GM18868 (cell line): ENCODE results near the gene ITGBL1.

Experiments
- ATAC-seq: cut with Tn5 transposase; IDR thresholded peaks from one replicate; pipeline ENCODE4 v1.9.1; 2021; ENCODE audit warnings: mild to moderate bottlenecking, moderate library complexity; ENCODE audit not compliant: unreplicated experiment

ITGBL1 gene, protein sequence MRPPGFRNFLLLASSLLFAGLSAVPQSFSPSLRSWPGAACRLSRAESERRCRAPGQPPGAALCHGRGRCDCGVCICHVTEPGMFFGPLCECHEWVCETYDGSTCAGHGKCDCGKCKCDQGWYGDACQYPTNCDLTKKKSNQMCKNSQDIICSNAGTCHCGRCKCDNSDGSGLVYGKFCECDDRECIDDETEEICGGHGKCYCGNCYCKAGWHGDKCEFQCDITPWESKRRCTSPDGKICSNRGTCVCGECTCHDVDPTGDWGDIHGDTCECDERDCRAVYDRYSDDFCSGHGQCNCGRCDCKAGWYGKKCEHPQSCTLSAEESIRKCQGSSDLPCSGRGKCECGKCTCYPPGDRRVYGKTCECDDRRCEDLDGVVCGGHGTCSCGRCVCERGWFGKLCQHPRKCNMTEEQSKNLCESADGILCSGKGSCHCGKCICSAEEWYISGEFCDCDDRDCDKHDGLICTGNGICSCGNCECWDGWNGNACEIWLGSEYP

DNA sequence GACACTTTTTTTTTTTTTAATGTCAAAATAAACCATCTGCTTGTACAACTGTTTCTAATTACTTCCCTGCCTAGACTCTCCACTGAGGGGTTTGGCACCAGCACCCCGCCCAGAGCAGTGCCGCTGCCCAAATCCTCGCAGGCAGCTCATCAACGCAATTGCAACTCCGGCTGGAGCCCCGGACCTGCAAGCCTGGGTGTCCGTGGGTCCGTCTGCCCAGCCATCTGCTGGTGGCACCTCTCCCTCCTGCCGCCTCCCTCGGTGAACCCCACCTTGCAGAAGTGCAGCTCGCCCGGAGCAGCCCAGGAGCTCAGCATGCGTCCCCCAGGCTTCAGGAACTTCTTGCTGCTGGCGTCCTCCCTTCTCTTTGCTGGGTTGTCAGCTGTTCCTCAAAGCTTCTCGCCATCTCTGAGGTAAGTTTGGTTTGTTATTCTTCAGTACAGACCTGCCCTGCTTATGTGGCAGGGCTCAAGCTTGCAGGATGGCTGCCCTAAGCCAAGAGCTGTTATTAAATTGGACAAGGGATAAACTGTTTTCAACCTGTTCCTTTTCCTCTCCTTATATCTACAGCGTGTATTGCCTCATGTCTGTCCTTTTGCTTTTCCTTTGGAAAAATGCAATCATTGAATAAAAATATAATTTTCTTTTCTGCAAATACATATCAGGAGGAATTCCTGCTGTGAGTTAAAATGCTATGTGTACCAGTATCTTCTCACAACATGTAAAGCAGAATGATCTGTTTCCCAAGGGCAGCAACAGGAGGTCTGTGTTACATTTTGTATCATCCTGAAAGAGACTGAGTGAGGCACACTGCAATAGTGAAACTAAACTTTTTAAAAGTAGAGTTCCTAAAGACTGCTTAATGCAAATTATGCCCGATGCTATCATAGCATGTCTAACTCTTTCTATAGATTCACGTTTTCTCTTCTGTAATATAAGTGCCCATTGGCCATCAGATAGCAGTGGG lies at the start of gene ITGBL1:
TSS of gene ITGBL1 (plus strand) at position 157 of the 967 bp plus-strand sequence. CDS start at position 316, 159 bp downstream.
- peak; percentile 86 for ATAC-seq

- no peak for ATAC-seq
Observed at GRCh38 chr13:101406791-101407190, 45.7 kb upstream of the ITGBL1 start.

DNA sequence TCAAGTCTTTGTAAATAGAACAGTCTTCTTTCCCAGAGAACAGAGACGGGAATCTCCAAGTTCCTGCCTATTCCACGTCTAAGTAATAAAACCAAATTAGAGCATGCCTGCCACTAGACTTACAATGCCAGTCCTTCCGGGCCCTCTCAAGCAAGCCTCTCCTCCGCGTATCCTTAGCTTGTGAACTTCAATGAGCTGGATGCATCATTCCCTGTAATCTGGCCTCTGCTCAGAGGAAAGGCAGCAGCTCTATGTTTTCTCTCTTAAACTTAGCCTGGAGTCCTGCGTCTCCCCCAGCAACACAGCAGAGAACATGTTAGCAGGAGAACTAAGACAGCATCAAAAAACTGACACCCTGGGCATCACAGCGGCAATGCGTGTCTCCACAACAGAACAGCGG lies 44.3 kb upstream of the ITGBL1 start:
- no peak for ATAC-seq

GRCh38 chr13:101408992-101409656 lies 43.4 kb upstream of the ITGBL1 start:
- no peak for ATAC-seq

- no peak for ATAC-seq
Observed at GRCh38 chr13:101412076-101412475, 40.4 kb upstream of the ITGBL1 start.

DNA sequence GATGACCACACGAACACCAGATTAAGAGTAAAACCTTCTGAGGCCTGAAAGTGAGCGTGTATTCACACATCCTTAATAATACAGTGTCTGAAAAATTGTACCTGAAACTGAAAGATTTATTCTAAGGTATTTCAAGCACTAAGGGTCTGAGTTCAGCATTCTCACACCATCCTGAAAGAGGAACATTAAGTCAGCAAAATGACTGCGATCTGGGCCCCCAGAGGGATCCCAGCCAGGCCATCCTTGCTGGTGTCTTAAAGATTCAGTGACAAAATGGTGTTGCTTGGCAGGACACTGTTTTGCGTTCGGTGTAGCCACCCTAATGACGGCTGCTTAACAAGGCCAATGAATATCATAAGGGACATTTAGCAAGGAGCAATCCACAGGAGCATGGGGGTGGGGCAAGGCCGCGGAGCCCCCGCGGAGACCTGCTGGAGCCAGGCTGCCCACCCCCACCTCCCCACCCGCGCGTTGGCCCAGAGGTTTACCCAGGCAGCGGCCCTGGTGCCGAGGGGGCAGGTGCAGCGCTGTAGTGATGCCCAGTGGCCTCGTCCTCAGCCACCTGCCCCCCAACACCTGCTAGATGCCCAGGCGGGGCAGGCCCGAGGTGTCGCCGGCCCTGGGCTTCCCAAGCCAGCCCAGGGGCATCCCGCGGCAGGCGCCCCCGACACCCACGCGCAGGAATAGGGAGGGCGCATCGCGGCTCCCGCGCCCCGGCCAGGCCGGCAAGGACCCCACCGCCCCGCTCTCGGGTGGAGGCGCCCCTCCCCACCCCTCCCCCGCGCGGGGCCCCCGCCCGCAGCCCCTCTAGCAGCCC lies 36.9 kb upstream of the ITGBL1 start:
- ATAC-seq = peak; percentile 78

GRCh38 chr13:101416181-101417042 lies 36.1 kb upstream of the ITGBL1 start, which contains the start of gene NALCN:
TSS of gene NALCN (minus strand) at chr13:101416508. CDS start at chr13:101399126, 17,382 bp downstream.
- ATAC-seq = peak; percentile 58

- peak; percentile 7 for ATAC-seq
Observed at GRCh38 chr13:101417043-101417406, 35.5 kb upstream of the ITGBL1 start.

DNA sequence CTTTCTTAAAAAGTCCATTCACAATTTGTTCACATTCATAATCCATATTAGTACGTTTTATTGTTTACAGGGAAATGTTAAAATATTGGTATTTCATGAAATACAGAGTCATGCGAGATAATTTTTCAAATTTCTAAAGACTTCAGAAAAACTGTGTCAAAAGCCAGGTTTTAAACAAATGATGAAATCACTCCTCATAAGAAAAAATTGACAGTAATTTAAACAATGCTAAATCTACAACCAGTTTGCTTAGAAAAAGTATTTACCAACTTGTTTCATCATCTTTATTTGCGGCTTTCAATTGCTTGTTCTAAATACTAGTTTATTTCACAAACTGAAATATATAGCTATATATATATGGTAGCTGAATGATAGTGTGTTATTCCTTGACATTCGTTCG lies 35.0 kb upstream of the ITGBL1 start:
- ATAC-seq = no peak

GRCh38 chr13:101423872-101424271 lies 28.6 kb upstream of the ITGBL1 start:
- no peak for ATAC-seq

- ATAC-seq = no peak
Observed at GRCh38 chr13:101424381-101425155, 27.9 kb upstream of the ITGBL1 start.

GRCh38 chr13:101425156-101425471 lies 27.4 kb upstream of the ITGBL1 start:
- no peak for ATAC-seq

GRCh38 chr13:101425623-101426022 lies 26.9 kb upstream of the ITGBL1 start:
- no peak for ATAC-seq

DNA sequence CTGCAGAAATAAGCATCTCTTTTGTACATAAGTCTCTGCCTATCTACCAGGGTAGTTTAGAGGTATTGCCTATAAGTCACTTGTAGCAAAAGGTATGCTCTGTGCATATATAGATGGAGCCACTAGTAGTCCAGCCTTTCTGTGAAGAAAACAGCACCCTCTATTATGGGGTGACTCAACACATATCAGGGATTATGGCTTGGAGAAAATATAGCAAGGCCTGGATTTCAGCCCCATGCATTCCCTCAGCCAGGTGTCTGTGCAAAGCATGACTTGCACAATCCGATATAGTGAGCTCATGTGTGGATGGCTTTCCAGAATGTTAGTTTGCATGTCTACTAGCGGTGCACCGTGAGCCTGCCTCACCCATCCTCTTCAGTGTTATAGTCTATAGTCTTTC lies 22.7 kb upstream of the ITGBL1 start:
- no peak for ATAC-seq

DNA sequence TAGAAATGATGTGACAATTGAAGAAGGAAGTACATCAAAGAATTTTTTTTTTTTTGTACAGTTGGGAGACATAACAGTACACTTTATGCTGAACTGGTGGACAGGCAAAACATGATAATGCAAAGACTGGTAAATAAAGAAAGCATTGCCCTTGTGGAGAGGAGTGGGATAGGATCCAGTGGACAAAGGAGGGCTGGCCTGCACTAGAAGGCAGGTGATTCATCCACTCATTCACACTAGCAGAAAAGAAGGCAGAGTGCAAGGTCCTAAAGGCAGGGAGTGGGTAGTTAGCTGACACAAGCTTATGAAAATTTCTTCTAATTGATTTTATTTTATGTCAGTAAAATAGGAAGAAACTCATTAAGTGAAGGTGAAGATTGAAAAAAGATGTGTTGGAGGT lies 18.6 kb upstream of the ITGBL1 start:
- ATAC-seq = no peak

GRCh38 chr13:101434486-101434885 lies 18.0 kb upstream of the ITGBL1 start:
- no peak for ATAC-seq

- no peak for ATAC-seq
Observed at GRCh38 chr13:101447852-101448251, 4.6 kb upstream of the ITGBL1 start.
